Mucosa of rectum (tissue), 2 donors: ENCODE data around the gene COL6A1.

Experiments used
- H3K27ac ChIP-seq, 2 donors: one replicate each; pipeline ENCODE4 v1.7.0; 2013; ENCODE audit warnings: inconsistent platforms in 2 of 2, low read depth in 2 of 2, low read length in 2 of 2
- H3K27me3 ChIP-seq, 2 donors: one replicate each; pipeline ENCODE4 v1.7.0; 2013; ENCODE audit warnings: low read length in 2 of 2; ENCODE audit not compliant: control insufficient read depth in 2 of 2, insufficient read depth in 2 of 2
- H3K36me3 ChIP-seq, 2 donors: one replicate each; pipeline ENCODE4 v1.7.0; 2013; ENCODE audit warnings: low read length in 2 of 2; ENCODE audit not compliant: control insufficient read depth in 2 of 2, insufficient read depth in 2 of 2
- H3K4me1 ChIP-seq, 2 donors: one replicate each; pipeline ENCODE4 v1.7.0; 2013; ENCODE audit warnings: low read length in 2 of 2, mild to moderate bottlenecking in 1 of 2; ENCODE audit not compliant: control insufficient read depth in 2 of 2, insufficient read depth in 2 of 2
- H3K4me3 ChIP-seq, 2 donors: one replicate each; pipeline ENCODE4 v1.7.0; 2013; ENCODE audit warnings: low read length in 2 of 2
- H3K9ac ChIP-seq, 2 donors: one replicate each; pipeline ENCODE4 v1.7.0; 2013; ENCODE audit warnings: low read length in 2 of 2, low read depth in 1 of 2, mild to moderate bottlenecking in 1 of 2
- H3K9me3 ChIP-seq, 2 donors: one replicate each; pipeline ENCODE4 v1.7.0; 2013; ENCODE audit warnings: low read length in 2 of 2; ENCODE audit not compliant: control insufficient read depth in 2 of 2
- donor health status: healthy.
- donor health status: Normal muscosa, but diverticular disease.

The COL6A1 gene, protein sequence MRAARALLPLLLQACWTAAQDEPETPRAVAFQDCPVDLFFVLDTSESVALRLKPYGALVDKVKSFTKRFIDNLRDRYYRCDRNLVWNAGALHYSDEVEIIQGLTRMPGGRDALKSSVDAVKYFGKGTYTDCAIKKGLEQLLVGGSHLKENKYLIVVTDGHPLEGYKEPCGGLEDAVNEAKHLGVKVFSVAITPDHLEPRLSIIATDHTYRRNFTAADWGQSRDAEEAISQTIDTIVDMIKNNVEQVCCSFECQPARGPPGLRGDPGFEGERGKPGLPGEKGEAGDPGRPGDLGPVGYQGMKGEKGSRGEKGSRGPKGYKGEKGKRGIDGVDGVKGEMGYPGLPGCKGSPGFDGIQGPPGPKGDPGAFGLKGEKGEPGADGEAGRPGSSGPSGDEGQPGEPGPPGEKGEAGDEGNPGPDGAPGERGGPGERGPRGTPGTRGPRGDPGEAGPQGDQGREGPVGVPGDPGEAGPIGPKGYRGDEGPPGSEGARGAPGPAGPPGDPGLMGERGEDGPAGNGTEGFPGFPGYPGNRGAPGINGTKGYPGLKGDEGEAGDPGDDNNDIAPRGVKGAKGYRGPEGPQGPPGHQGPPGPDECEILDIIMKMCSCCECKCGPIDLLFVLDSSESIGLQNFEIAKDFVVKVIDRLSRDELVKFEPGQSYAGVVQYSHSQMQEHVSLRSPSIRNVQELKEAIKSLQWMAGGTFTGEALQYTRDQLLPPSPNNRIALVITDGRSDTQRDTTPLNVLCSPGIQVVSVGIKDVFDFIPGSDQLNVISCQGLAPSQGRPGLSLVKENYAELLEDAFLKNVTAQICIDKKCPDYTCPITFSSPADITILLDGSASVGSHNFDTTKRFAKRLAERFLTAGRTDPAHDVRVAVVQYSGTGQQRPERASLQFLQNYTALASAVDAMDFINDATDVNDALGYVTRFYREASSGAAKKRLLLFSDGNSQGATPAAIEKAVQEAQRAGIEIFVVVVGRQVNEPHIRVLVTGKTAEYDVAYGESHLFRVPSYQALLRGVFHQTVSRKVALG

DNA sequence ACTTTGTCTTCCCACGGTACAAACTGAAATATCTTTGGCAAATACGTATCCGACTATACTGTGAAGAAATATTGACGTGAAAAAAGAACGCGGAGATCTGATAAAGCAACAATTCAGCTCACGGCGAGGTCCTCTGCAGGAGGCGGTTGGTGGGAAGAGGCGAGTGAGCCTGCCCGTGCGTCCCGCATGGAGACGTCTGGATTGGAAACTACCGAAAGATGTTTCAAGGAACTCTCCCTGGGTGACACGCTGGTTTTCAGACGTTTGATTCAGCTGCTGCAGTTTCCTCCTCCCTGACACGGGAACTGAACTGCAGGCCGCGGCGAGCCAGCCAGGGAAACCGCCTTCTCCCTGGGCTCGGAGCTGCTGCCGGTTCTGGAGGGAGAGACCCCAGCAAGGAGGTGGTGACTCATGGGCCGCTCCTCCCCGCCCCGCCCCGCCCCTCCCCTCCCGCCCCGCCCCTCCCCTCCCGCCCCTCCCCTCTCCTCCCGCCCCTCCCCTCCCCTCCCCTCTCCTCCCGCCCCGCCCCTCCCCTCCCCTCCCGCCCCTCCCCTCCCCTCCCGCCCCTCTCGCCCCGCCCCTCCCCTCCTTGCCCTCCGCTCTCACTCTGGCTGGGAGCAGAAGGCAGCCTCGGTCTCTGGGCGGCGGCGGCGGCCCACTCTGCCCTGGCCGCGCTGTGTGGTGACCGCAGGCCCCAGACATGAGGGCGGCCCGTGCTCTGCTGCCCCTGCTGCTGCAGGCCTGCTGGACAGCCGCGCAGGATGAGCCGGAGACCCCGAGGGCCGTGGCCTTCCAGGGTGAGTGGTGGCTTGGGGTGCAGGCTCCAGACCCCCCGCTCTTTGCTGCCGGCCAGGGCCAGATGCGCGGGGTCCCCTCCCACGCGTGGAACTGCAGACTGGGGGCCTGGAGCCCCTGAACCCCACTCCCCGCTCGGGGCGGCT lies at the start of gene COL6A1:
Gene COL6A1 (plus strand): TSS at position 620 of the 941 bp plus-strand sequence. CDS start 81 bp downstream, at position 701.
- Histone ChIP-seq H3K9ac (peak within 1 kb of the TSS; percentile 69 to 74), H3K27me3 (peaks cover 3 to 6% of the 10 kb centered on the region in 2 donors), H3K36me3 (no peaks in the 10 kb centered on the region), H3K4me3 (peak within 1 kb of the TSS; percentile 64 to 77), H3K4me1 (peaks cover 3 to 6% of the 10 kb centered on the region in 2 donors), H3K9me3 (no peaks in the 10 kb centered on the region), H3K27ac (peak within 1 kb of the TSS; percentile 75 to 79)

DNA sequence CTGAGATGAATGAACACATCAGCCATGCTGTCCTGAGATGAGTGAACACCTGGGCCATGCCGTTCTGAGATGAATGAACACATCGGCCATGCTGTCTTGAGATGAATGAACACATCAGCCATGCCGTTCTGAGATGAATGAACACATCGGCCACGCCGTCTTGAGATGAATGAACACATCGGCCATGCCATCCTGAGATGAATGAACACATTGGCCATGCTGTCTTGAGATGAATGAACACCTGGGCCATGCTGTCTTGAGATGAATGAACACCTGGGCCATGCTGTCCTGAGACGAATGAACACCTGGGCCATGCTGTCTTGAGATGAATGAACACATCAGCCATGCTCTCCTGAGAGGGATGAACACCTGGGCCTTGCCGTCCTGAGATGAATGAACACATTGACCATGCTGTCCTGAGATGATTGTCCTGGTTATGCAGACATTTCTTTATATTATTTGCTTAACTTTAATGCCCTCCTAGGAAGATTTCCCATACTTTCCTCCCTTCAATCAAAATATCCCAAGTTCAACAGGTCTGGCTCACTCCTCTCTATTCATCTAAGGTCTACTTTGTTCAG lies 48.6 kb upstream of the COL6A1 start:
- H3K9me3 ChIP-seq = no peaks in the 10 kb centered on the region

DNA sequence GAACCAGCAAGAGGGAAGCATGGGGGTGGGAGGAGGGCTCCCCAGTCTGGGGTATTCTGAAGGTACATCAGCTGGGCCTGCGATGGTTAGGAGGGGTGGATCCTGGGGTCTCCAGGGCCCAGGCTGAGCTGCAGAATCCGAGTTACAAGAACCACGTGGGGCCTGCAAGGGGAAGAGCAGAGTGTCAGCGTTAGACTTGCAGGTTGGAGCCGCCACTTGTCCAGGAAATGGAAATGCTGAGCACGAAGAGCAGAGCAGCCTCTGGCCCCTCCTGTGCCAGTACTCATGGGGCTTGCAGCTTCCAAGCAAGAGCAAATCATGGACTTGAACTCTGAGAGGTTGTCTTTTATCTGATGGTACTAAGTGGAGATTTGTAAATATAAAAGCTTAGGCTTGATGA lies 47.5 kb upstream of the COL6A1 start:
- Histone ChIP-seq H3K4me1 (no peaks in the 10 kb centered on the region), H3K9me3 (no peaks in the 10 kb centered on the region), H3K27me3 (no peaks in the 10 kb centered on the region), H3K4me3 (no peak overlapping the region), H3K9ac (no peak overlapping the region), H3K36me3 (no peaks in the 10 kb centered on the region), H3K27ac (no peak overlapping the region)

More for the DNA sequence above, 48.6 kb upstream of the COL6A1 start:
- Histone ChIP-seq H3K9ac (no peak overlapping the region), H3K4me3 (no peak overlapping the region), H3K4me1 (no peaks in the 10 kb centered on the region), H3K27me3 (no peaks in the 10 kb centered on the region), H3K27ac (no peak overlapping the region), H3K36me3 (no peaks in the 10 kb centered on the region)

DNA sequence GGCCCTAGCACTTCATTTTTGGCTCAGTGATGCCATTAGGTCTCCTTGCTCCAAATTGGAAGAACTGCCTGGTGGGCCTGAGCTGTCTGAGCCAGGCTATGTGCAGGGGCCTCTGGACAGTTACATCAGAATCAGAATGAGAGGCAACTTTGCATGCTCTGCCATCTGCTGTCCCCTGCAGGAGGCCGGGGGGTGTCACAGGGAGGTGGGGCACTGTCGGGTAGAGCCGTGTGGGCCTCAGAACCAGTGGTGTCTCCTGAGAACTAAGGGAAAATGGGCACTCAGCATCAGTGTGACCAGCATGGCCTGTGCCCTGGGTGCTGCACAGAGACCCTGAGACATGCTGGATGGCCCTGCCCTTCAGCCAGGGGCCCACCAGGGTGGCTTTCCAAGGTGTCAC lies 47.0 kb upstream of the COL6A1 start:
- Histone ChIP-seq H3K9me3 (no peaks in the 10 kb centered on the region), H3K4me1 (no peaks in the 10 kb centered on the region), H3K27ac (no peak overlapping the region), H3K27me3 (no peaks in the 10 kb centered on the region), H3K9ac (no peak overlapping the region), H3K4me3 (no peak overlapping the region), H3K36me3 (no peaks in the 10 kb centered on the region)

DNA sequence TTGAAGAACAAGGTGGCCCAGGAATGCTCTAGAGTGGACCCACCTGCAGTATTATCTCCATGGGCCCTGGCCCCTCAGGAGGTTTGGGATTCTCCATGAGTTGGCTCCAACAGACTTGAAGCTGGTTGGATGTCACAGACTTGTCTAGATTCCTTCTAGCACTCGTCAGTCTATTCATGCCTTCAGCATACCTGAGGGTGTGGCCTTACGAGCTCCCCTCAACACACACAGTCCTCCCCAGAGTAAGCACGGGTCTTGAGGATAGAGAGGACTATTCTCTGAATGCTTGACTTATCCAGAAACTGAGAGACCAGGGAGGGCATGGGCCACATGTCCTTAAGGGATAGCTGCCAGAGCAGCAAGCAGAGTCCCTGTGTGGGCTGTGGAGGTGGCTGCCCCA lies 45.9 kb upstream of the COL6A1 start:
- Histone ChIP-seq H3K9me3 (no peaks in the 10 kb centered on the region), H3K27ac (no peak overlapping the region), H3K27me3 (no peaks in the 10 kb centered on the region), H3K9ac (no peak overlapping the region), H3K4me3 (no peak overlapping the region), H3K36me3 (no peaks in the 10 kb centered on the region), H3K4me1 (no peaks in the 10 kb centered on the region)

DNA sequence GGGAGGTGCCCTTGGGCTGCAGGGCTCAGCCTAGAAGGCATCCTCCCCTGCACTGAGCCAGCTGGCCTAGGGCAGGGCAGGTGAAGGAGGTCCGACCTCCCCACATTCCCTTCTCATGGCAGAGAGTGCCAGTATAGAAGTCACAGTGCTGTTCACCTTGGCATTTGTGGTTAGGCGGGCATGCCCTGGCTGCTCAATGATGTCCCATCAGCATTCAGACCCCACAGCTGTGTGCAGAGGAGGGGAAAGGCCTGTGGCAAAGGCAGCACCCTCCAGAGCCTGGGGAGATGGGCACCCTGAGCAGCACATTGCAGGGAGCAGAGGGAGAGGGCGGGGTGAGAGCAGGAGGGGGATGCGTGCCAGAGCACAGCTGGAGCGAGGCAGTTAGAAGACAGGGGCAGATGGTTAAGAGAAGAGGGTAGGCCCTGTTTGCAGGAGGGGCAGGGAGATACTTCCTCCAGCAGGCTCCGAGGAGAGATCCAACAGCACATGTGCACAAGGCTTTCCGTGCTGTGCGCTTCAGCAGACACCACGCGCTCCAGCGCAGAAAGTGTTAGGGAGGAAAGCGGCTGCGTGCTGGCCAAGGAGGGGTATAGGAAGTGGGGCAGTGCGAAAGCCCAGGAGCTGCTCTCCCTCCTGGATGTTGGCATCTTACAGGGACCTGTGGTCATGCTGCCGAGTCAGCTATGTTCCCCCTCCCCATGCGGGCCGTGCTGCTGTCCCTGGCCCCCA lies 43.7 kb upstream of the COL6A1 start:
- Histone ChIP-seq H3K9me3 (no peaks in the 10 kb centered on the region), H3K27ac (no peak overlapping the region), H3K4me3 (no peak overlapping the region), H3K36me3 (no peaks in the 10 kb centered on the region), H3K9ac (no peak overlapping the region), H3K4me1 (no peaks in the 10 kb centered on the region), H3K27me3 (no peaks in the 10 kb centered on the region)

DNA sequence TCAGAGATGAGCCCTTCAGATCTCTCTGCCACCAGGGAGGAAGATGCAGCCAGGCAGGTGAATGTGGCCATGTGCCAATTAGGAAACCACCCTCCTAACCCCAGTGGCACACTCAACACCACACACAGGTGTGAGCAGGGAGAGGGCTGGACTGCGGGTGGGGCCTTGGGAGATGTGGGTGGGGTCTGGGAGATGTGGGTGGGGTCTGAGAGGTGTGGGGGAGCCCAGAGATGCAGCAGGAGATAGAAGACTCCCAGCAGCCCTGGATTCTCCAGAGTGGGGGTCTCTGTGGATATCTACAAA lies 43.2 kb upstream of the COL6A1 start:
- no peaks in the 10 kb centered on the region for H3K4me1 ChIP-seq
- H3K36me3 ChIP-seq = no peaks in the 10 kb centered on the region

DNA sequence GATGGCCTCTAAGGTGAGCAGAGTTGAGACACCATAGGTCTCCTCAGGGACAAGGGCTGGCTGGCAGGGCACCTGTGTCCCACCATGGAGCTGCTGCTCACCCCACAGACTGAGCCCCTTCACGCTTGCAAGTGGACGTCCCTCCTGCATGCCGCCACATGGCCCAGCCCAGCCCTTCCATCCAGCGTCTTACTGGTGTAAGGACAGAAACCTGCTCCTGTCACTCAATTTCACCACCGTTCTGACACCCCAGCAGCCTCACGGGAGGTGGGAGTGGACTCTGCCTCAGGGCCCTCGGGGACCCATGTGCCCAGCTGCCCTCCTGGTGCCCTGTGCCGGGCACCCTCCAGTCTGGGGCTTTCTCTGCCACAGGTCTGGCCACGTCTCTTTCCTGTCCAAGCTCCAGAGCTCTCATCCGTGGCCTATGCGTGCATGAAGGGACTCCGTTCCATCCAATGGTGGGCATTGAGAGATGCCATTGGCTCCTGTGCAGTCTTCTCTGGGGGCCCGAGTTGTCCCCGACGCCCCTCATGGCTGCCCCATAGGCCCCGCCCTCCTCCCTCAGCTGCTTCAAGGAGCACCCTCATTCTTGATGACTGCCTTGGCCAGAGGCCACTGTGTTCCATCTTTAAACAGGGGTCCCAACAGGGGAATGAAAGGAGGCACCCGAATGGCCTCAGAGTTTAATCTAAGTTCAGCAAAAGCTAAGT lies 42.6 kb upstream of the COL6A1 start:
- no peak overlapping the region for H3K27ac ChIP-seq
- H3K4me1 ChIP-seq = no peaks in the 10 kb centered on the region
- no peak overlapping the region for H3K9ac ChIP-seq
- H3K9me3 ChIP-seq = no peaks in the 10 kb centered on the region
- H3K4me3 ChIP-seq = no peak overlapping the region
- no peaks in the 10 kb centered on the region for H3K27me3 ChIP-seq
- H3K36me3 ChIP-seq = no peaks in the 10 kb centered on the region

More for the DNA sequence above, 43.2 kb upstream of the COL6A1 start:
- Histone ChIP-seq H3K9me3 (no peaks in the 10 kb centered on the region), H3K27me3 (no peaks in the 10 kb centered on the region), H3K9ac (no peak overlapping the region), H3K4me3 (no peak overlapping the region), H3K27ac (no peak overlapping the region)
